Activated CD8-positive, alpha-beta memory T cell treated with anti-CD3 and anti-CD28 coated beads, Interleukin-2, amount 50 U/mL, for 24 hours (primary cell): Measurements from ENCODE around the gene MAST1.
"Not testable (repeated sequence)": the region's sequence is repeated elsewhere in the genome, so short reads cannot be mapped to it uniquely, and the experiment has no call there.

Source experiments
- DNase-seq: peaks from one replicate; pipeline ENCODE4 v3.0.0-alpha.2; 2020; ENCODE audit errors: extremely low read depth

MAST1 gene

GRCh38 chr19:12893582-12893981 lies 55.3 kb downstream of the MAST1 start:
- DNase-seq = no peak

DNA sequence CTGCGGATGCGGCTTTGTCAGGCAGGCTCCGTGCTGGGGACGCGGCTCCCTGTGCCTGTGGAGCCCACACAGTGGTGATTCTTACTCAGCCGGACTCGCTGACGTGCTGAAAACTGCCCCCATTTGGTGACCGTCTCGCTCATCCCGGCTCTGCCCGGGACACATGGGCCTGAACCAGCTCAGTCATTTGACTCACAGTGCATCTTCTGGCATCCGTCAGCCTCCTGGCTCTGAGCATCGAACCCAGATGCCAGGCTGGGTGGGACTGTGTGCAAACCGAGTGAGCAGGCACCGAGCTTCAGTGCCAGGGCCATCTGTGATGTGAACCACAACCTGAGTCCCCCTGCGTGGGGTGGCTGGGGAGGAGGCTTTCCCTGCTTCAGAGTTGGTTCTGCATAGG lies 58.1 kb downstream of the MAST1 start:
- no peak for DNase-seq

GRCh38 chr19:12899891-12900518 lies 61.7 kb downstream of the MAST1 start:
- DNase-seq = no peak

- no peak for DNase-seq
These were observed 68.9 kb downstream of the MAST1 start for GRCh38 chr19:12907166-12907565.

GRCh38 chr19:12912571-12912970 lies 74.3 kb downstream of the MAST1 start:
- no peak for DNase-seq

DNA sequence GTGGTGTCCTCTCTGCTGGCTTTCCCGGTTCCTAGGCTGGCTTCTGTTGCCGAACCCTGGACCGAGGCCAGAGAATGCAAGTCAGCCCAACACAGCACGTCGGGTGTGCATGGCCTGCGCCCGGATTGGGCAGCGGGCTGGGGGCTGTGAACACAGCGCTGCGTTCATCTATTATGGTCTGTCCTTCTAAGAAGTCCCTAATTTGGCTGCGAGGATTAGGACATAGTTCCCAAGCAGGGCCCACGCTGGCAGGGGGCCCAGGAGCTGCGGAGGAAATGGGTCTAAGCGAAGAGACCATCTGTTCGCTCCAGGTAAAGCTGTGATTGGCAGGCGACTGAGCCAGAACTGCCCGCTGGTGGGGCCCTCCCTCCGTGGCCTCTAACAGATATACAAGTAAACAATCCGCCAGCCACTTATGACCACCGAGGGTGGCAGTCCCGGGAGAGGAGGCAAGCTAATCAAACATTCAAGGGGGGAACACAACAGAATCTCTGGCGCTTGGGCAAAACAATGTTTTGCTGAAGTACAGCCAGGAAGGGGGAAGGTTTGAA lies 74.8 kb downstream of the MAST1 start:
- DNase-seq = no peak

- no peak for DNase-seq
These were observed 75.8 kb downstream of the MAST1 start for GRCh38 chr19:12913851-12914690.

- not testable (repeated sequence) for DNase-seq
These were observed 77.5 kb downstream of the MAST1 start for GRCh38 chr19:12915860-12916259.

GRCh38 chr19:12918253-12918652 lies 79.9 kb downstream of the MAST1 start:
- no peak for DNase-seq

- DNase-seq = no peak
These were observed 82.7 kb downstream of the MAST1 start for GRCh38 chr19:12921047-12921446.

DNA sequence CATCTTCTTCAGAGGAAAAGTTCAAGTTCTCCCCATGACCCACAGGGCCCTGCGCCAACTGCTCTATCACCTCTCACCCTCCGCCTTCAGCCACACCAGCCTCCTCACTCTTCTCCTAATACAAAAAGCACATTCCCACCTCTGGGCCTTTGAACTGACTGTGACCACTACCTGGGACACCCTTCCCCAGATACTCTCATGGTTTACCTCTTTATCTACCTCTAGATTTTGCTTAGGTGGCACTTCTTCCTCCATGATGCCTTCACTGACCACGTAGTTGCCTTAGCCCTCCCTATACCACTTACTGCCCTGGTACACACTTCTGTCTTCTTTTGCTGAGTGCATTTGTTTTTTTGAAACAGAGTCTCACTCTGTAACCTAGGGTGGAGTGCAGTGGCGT lies 84.6 kb downstream of the MAST1 start:
- DNase-seq = no peak
